ENCODE measurements around the gene ADRB2. TPM values are rescaled to one million over a fixed set of nuclear protein-coding genes. Genes with fewer than 3 reads are reported as not detected.

The ADRB2 gene
- total RNA-seq, 1 experiment from 2014 or later = 0.26 TPM

DNA sequence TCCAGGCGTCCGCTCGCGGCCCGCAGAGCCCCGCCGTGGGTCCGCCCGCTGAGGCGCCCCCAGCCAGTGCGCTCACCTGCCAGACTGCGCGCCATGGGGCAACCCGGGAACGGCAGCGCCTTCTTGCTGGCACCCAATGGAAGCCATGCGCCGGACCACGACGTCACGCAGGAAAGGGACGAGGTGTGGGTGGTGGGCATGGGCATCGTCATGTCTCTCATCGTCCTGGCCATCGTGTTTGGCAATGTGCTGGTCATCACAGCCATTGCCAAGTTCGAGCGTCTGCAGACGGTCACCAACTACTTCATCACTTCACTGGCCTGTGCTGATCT lies 294 bp downstream of the ADRB2 start:
- Histone ChIP-seq H3K79me1 (ENCODE audit: insufficient read depth, low read depth, low read length, poor library complexity, severe bottlenecking) (no peaks in the 10 kb centered on the region), H2AK5ac (ENCODE audit: insufficient read length, low read length) (no peak overlapping the region), H2BK20ac (ENCODE audit: low read depth, low read length, poor library complexity, severe bottlenecking) (no peak overlapping the region), H3K18ac (ENCODE audit: insufficient read length, low read depth, low read length) (no peak overlapping the region), H4K8ac (replicated peaks; ENCODE audit: insufficient read length, low read depth, low read length) (no peak overlapping the region), H2BK120ac (ENCODE audit: low read depth, low read length, poor library complexity, severe bottlenecking) (no peak overlapping the region), H3K4ac (ENCODE audit: low read depth, low read length) (no peak overlapping the region), H3K56ac (ENCODE audit: insufficient read length, low read depth, low read length) (no peak overlapping the region), H3K9me3 (ENCODE audit: control insufficient read depth, low read depth, low read length) (no peaks in the 10 kb centered on the region), H3K9ac (ENCODE audit: extremely low read depth, insufficient read length, low read length) (no peak overlapping the region), H2BK15ac (ENCODE audit: low read depth, low read length) (no peak overlapping the region), H4K91ac (ENCODE audit: insufficient read length, low read depth, low read length) (no peak overlapping the region), H2BK12ac (ENCODE audit: insufficient read length, low read depth, low read length) (no peak overlapping the region), H3K27ac (ENCODE audit: insufficient read length, low read depth, low read length) (no peak overlapping the region), H3K27me3 (ENCODE audit: insufficient read depth, low read length) (peaks cover 4% of the 10 kb centered on the region; the same call in 1 of the 2 replicates), H3K4me2 (ENCODE audit: insufficient read depth, insufficient read length, low read length) (peak overlapping the region; percentile 64), H3K23me2 (ENCODE audit: insufficient read length, low read depth, low read length, poor library complexity, severe bottlenecking) (no peaks in the 10 kb centered on the region), H4K20me1 (ENCODE audit: control insufficient read depth, insufficient read depth, insufficient read length) (no peaks in the 10 kb centered on the region), H2AFZ (ENCODE audit: low read length) (no peak overlapping the region), H3K14ac (ENCODE audit: insufficient read depth, low read length) (no peak overlapping the region), H3K4me1 (ENCODE audit: insufficient read depth, low read length) (no peaks in the 10 kb centered on the region), H3K79me2 (ENCODE audit: insufficient read depth, low read length) (no peaks in the 10 kb centered on the region), H3T11ph (ENCODE audit: low read length) (no peak overlapping the region), H4K5ac (ENCODE audit: insufficient read length, low read depth, low read length) (no peak overlapping the region), H2BK5ac (ENCODE audit: insufficient read length, low read length) (no peak overlapping the region), H3K23ac (ENCODE audit: insufficient read length, low read depth, low read length) (no peak overlapping the region)
- WGBS (ENCODE audit: extremely low coverage, insufficient read length, low lambda C conversion rate) = no CpG with 5 or more reads among the region's 28 CpGs
- Mint-ChIP-seq H3K4me1 (peaks cover 27 to 36% of the 10 kb centered on the region in 2 experiments), H3K36me3 (ENCODE audit: insufficient read depth in 1 of 3, low read depth in 3 of 3) (no peaks in the 10 kb centered on the region), H3K9me3 (no peaks in the 10 kb centered on the region), H3K27me3 (ENCODE audit: low read depth) (peaks cover 49% of the 10 kb centered on the region), H3K27ac (no peak overlapping the region), H3K4me3 (peak overlapping the region; percentile 84 to 88)
- TF ChIP-seq, protein P1, sequence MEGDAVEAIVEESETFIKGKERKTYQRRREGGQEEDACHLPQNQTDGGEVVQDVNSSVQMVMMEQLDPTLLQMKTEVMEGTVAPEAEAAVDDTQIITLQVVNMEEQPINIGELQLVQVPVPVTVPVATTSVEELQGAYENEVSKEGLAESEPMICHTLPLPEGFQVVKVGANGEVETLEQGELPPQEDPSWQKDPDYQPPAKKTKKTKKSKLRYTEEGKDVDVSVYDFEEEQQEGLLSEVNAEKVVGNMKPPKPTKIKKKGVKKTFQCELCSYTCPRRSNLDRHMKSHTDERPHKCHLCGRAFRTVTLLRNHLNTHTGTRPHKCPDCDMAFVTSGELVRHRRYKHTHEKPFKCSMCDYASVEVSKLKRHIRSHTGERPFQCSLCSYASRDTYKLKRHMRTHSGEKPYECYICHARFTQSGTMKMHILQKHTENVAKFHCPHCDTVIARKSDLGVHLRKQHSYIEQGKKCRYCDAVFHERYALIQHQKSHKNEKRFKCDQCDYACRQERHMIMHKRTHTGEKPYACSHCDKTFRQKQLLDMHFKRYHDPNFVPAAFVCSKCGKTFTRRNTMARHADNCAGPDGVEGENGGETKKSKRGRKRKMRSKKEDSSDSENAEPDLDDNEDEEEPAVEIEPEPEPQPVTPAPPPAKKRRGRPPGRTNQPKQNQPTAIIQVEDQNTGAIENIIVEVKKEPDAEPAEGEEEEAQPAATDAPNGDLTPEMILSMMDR (conservative IDR thresholded peaks at IDR 0.05) = no peak
- DNase-seq = no peak

Measured in H9 (cell line).